Vagina (tissue), 2 donors: Measurements from ENCODE around the gene DDX6.
"Not testable (repeated sequence)": the region's sequence is repeated elsewhere in the genome, so short reads cannot be mapped to it uniquely, and the experiment has no call there.

Source experiments
- POLR2A ChIP-seq, 2 donors: fragments of 450-650 bp; IDR thresholded peaks; one replicate each; pipeline ENCODE4 v1.6.1; 2017; ENCODE audit warnings: antibody characterized with exemption in 2 of 2, mild to moderate bottlenecking in 2 of 2, moderate library complexity in 2 of 2
- POLR2AphosphoS5 ChIP-seq, 2 donors: sonication (generic); formaldehyde crosslinking; IDR thresholded peaks; one replicate each; pipeline ENCODE4 v1.9.0; 2017; ENCODE audit warnings: antibody characterized with exemption in 2 of 2, mild to moderate bottlenecking in 2 of 2, low read depth in 1 of 2; ENCODE audit not compliant: insufficient read depth in 1 of 2
- TF ChIP-seq, protein P1 (sequence below), 3 experiments: fragments of 450-650 bp in 2 of 3; fragments of 200-600 bp in 1 of 3; sonication (generic) in 1 of 3; IDR thresholded peaks; one replicate each; pipeline ENCODE4 v1.5.1; 2017 to 2019; ENCODE audit warnings: antibody characterized with exemption in 3 of 3, mild to moderate bottlenecking in 2 of 3, moderate library complexity in 2 of 3

DNA sequence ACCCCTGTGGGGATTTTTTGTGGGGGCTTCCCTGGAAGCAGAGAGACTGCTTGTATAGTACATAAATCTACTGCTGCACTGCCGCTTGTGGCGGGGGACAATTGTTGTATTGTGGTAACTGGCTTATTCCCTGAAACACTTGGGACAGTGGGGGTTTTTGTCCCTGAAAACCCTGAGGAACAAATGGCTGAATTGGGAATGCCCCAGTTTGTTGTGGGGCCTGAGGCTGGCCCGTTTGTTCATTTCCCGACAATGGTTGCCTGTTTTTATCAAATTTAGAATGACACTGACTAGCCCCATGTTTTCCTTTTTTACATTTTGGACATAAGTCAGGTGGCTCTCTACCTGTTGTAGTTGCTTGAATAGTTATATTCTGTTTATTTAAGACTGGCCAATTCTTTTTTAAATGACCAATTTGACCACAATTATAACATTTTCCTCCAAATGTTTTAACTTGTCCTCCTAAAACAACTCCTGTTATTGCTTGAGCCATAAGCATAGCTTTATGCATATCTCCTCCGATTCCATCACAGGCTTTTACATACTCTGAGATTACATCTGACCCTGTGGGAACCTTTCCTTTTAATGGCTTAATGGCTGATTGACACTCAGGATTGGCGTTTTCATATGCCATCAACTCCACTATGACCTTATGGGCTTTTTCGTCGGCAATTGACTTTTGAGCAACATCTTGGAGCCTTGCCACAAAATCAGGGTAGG, 63.8 kb downstream of the DDX6 start:
- TF ChIP-seq, protein P1, sequence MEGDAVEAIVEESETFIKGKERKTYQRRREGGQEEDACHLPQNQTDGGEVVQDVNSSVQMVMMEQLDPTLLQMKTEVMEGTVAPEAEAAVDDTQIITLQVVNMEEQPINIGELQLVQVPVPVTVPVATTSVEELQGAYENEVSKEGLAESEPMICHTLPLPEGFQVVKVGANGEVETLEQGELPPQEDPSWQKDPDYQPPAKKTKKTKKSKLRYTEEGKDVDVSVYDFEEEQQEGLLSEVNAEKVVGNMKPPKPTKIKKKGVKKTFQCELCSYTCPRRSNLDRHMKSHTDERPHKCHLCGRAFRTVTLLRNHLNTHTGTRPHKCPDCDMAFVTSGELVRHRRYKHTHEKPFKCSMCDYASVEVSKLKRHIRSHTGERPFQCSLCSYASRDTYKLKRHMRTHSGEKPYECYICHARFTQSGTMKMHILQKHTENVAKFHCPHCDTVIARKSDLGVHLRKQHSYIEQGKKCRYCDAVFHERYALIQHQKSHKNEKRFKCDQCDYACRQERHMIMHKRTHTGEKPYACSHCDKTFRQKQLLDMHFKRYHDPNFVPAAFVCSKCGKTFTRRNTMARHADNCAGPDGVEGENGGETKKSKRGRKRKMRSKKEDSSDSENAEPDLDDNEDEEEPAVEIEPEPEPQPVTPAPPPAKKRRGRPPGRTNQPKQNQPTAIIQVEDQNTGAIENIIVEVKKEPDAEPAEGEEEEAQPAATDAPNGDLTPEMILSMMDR (IDR thresholded peaks at IDR 0.05): not testable (repeated sequence)
- not testable (repeated sequence) for TF ChIP-seq POLR2A (IDR thresholded peaks at IDR 0.05); POLR2AphosphoS5 (IDR thresholded peaks at IDR 0.05; ENCODE audit: insufficient read depth in 1 of 2, low read depth in 1 of 2)
